Measurements from ENCODE around the gene USP7.

- TF ChIP-seq POLR2A (IDR thresholded peaks at IDR 0.05): no peak
- TF ChIP-seq, protein P1, sequence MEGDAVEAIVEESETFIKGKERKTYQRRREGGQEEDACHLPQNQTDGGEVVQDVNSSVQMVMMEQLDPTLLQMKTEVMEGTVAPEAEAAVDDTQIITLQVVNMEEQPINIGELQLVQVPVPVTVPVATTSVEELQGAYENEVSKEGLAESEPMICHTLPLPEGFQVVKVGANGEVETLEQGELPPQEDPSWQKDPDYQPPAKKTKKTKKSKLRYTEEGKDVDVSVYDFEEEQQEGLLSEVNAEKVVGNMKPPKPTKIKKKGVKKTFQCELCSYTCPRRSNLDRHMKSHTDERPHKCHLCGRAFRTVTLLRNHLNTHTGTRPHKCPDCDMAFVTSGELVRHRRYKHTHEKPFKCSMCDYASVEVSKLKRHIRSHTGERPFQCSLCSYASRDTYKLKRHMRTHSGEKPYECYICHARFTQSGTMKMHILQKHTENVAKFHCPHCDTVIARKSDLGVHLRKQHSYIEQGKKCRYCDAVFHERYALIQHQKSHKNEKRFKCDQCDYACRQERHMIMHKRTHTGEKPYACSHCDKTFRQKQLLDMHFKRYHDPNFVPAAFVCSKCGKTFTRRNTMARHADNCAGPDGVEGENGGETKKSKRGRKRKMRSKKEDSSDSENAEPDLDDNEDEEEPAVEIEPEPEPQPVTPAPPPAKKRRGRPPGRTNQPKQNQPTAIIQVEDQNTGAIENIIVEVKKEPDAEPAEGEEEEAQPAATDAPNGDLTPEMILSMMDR (IDR thresholded peaks at IDR 0.05): no peak
Measured at GRCh38 chr16:8958344-8959167, 5.2 kb downstream of the USP7 start.
